NCI-H1417 (cell line): ENCODE results near the gene GRHL3.
"Not testable (repeated sequence)": the region's sequence is repeated elsewhere in the genome, so short reads cannot be mapped to it uniquely, and the experiment has no call there.

ENCODE experiments used
- DNase-seq, 3 experiments: peaks; one replicate each; lab custom pipeline; 2025; lab: John Stamatoyannopoulos, UW

The GRHL3 gene

DNA sequence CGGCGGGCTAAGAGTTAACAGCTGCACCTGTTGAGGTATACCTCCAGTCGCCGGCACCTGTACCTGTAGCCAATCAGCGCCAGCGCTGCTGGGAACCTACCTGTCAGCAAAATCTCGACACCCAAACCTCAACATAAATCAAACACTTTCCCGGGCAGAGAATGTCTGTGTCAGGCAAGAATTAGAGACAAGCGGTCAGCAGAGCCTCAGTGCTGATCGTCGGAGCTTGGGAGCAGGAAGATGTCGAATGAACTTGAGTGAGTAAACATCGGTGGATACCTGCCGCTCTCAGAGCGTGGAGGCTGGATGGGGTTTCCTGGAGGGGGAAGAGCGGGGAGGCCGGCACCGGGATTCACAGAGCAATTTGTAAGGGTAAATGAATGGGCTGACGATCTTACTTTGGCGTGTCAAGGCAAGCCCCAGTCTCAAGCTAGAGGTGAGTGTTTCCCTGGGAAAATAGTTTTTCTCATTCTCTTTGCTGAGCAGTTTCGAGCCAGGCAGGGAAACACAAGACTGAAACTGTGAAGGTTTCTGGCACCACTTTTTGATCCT is at the start of gene GRHL3:
GRHL3 (plus strand) TSS at position 46 of the 552 bp plus-strand sequence; CDS start at position 241, 195 bp downstream.
- peak; percentile 83 to 95 (median 89) for DNase-seq

GRCh38 chr1:24274203-24275103 is 44.7 kb upstream of the GRHL3 start:
- DNase-seq: not testable (repeated sequence)

- DNase-seq: no peak
Observed at GRCh38 chr1:24275104-24275410, 44.1 kb upstream of the GRHL3 start.

DNA sequence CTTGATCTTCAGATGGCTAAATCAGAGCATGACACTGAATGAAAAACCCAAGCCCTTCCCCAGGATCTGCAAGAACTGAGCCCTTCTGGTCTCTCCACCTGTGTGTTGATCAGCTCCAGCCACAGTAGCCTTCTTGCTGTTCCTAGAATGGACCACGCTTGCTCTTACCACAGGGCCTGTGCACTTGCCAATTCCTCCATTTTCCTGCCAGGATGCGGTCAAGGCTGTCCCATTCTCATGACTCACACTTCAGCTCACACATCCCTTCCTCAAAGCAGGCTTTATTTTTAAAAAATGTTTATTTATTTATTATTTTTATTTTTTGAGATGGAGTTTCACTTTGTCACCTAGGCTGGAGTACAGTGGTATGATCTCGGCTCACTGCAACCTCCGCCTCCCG is 43.6 kb upstream of the GRHL3 start:
- DNase-seq: no peak

DNA sequence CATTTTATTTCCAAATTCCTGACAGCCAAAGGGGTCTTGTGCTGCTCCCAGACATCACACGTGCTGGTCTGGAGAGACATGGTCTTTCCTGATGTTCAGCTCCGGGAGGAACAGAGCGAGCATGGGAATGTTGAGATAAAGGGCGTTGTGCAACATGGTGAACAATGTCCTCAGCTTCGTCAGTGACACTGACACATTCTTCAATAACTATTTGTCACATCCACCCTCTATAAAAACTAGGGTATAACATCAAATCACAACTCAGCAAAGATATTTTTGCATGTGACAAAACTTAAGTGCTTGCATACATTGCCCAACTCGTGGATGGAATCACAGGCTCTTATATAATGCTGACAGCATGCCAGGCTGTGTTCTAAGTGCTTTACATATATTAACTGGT is 42.4 kb upstream of the GRHL3 start:
- no peak for DNase-seq

- no peak for DNase-seq
Observed at GRCh38 chr1:24277420-24278169, 41.6 kb upstream of the GRHL3 start.

GRCh38 chr1:24278726-24279125 is 40.4 kb upstream of the GRHL3 start:
- no peak for DNase-seq

- DNase-seq: peak in 2 of 3 experiments; percentile 9 to 41
Observed at GRCh38 chr1:24279590-24280232, 39.4 kb upstream of the GRHL3 start.

GRCh38 chr1:24281591-24281990 is 37.6 kb upstream of the GRHL3 start:
- DNase-seq: no peak

DNA sequence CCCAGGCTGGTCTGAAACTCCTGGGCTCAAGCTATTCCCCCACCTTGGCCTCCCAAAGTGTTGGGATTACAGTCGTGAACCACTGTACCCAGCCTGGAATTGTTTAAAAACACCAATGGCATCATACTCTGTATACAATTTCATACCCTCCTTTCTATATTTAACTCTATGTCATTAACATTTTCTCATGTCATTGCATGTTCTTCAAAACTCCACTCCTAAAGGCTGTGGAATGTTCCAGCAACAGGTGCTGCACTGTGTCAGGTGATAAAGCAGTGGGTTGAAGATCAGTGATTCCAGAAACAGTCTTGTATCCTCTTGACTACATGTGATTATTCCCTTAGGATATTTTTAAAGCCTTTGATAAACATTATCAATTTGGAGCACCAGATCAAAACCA is 36.7 kb upstream of the GRHL3 start:
- no peak for DNase-seq

- no peak for DNase-seq
Observed at GRCh38 chr1:24283326-24284155, 35.6 kb upstream of the GRHL3 start.

- DNase-seq: no peak
Observed at GRCh38 chr1:24284156-24284471, 35.0 kb upstream of the GRHL3 start.

GRCh38 chr1:24285231-24285630 is 33.9 kb upstream of the GRHL3 start:
- DNase-seq: no peak

DNA sequence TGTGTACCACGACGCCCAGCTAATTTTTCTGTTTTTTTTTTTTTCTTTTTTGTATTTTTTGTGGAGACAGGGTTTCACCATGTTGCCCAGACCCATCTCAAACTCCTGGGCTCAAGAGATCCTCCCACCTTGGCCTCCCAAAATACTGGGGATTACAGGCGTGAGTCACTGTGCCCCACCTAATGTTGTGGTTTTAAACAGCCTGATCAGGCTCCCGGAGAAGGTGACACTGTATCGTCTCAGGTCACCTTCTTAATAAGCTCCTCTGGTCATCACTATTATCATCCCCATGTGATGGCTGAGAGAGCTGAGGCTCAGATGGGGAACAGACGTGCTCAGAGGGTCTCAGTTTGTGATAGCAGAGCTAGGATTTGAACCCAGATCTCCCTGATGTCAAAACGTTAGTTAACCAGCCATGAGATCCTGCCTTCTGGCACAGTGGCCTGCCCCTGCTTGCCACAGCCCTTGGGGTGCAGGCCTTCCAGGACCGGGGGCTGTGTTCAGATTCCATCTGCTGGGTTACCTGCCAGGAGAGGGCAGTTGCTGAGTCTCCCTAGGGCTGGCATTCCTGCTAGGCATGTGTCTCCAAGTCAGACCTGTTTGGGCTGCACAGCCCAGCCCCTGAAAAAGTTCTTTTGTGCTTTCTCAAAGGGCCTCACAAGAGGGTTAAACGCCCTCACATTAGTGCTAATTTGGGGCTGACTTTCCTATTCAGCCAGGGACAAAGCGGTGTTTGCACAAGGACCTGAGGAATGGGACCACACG is 32.7 kb upstream of the GRHL3 start:
- DNase-seq: no peak

DNA sequence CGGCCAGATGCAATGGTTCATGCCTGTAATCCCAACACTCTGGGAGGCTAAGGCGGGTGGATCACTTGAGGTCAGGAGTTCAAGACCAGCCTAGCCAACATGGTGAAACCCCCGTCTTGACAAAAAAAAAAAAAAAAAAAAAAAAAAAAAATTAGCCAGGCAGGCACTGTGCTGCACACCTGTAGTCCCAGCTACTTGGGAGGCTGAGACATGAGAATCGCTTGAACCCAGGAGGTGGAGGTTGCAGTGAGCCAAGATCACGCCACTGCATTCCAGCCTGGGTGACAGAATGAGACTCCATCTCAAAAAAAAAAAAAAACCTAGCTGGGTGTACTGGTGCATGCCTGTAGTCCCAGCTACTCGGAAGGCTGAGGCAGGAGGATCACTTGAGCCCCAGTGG is 31.4 kb upstream of the GRHL3 start:
- DNase-seq: not testable (repeated sequence)

- DNase-seq: no peak
Observed at GRCh38 chr1:24288479-24288878, 30.7 kb upstream of the GRHL3 start.

DNA sequence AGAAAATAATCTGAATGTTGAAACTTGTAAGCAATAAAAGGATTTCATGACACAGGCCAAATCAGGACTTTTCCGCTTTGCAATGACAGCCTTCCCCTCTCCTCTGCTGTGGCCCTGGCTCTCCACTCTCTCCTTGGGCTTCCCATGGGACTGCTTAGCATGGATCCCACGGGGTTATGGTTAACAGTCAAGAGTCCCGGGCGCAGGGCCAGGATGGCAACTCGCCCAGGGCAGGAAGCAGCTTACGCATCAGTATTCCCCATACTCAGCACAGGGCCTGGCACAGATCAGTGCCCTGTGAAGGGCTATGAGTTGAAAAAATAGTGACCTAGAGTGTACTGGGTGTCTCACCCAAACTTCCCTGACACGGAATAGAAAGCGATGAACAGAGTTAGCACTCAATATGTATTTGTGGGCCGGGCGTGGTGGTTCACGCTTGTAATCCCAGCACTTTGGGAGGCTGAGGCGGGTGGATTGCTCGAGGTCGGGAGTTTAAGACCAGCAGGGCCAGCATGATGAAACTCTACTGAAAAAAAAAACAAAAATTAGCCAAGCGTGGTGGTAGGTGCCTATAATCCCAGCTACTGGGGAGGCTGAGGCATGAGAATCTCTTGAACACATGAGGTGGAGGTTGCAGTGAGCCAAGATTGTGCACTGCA is 29.1 kb upstream of the GRHL3 start:
- peak in 2 of 3 experiments; percentile 33 to 94 for DNase-seq

DNA sequence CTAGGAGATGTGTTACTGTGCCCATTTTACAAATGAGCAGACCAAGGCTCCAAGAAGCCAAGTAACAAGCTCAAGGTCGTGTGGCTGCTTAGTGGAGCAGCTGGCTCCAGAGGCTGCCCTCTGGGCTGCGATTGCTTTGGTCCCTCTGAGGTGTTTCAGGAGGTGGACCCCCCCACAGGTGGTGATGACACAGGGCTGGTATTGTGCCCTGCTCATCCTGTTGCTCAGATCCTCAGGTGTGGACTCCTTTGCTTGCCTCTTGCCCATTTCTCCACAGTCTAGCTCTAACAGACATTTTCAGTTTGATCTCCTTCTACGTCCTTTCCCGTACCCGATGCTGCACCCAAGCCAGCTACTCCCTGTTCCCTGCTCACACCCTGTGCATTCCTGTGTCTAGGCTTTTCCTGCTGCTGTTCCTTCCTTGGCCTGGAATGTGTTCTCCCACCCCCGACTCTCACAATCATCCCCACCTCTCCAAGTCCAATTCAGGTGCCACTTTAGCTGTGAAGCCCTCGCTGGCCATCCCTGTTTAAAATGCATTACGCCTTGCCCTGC is 28.1 kb upstream of the GRHL3 start:
- DNase-seq: no peak

- DNase-seq: no peak
Observed at GRCh38 chr1:24292103-24292502, 27.1 kb upstream of the GRHL3 start.

- DNase-seq: no peak
Observed at GRCh38 chr1:24292887-24293286, 26.3 kb upstream of the GRHL3 start.
